Fibroblast of skin of left biceps (primary cell): ENCODE measurements around the gene LIN7A.
"Not testable (repeated sequence)": the region's sequence is repeated elsewhere in the genome, so short reads cannot be mapped to it uniquely, and the experiment has no call there.

Experiments used
- DNase-seq, 2 experiments: peaks; one replicate each; pipeline ENCODE4 v3.0.0-alpha.2; 2013; ENCODE audit warnings: low read depth in 2 of 2

LIN7A gene

DNA sequence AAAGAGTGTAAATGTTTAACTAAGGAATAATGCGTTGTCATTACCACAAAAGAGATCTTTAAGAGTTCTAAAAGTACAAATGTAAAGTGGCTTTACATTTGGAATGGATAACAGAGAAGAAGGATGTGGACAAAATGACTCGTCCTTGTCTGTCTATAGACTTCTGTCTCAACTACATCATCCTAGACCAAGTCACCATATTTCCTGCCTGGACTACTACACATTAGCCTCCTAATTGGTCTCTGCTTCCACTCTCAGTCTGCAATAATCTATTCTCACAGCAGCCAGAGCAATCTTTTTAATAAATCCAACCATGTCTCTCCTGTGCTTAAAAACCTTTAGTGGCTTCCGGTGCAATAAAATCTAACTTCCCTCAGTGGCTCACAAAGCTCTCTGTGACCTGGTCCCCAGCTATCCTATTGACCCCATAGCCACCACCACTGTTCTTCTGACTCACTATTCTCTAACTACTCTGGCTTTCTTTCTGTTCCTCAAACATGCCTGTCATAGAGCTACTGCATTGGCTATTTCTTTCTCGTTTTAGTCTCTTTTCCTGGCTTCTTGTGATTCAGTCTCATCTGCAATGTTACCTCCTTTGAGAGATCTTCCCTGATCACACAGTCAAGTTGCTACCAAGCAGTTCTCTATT lies 130.0 kb downstream of the LIN7A start:
- DNase-seq, result no peak

DNA sequence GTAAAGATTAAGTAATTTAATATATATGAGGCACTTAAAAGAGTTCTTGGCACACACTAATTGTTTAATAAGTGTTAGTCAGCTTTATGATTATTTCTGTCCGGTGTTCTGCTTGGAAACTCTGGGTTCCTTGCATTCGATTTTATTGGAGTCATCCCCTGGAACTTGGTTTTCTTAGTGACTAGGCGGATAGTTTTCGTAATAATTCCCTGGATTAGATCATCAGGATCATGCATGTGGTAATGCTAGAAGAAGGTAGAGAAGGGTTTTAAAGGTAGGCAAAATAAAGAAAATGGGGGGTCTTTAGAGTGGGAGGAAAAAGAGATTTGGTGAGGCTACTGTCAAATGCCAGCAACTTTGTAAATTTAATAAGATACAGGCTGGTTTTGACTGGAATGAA lies 132.6 kb downstream of the LIN7A start:
- DNase-seq, result no peak

DNA sequence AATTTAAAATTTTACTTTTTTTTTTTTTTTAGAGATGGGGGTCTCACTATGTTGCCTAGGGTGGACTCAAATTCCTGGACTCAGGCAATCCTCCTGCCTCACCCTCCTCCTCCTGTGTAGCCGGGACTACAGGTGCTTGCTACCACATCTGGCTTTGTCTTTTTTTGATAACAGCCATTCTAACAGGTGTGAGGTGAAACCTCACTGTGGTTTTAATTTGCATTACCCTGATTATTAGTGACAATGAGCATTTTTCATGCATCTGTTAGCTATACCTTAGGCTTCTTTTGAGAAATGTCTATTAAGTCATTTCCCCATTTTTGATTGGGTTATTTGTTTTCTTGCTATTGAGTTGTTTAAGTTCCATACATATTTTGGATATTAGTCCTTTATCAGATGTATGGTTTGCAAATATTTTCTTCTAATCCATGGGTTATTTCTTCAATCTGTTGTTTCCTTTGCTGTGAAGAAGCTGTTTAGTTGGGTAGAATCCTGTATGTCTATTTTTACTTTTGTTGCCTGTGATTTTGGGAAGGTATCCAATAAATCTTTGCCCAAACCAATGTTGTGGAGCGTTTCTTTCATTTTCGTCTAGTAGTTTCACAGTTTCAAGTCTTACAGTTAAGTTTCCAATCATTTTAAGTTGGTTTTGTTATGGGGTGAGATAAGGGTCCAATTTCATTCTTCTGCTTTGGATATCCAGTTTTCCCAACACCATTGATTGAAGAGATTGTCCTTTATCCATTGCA lies 134.9 kb downstream of the LIN7A start:
- no peak for DNase-seq

DNA sequence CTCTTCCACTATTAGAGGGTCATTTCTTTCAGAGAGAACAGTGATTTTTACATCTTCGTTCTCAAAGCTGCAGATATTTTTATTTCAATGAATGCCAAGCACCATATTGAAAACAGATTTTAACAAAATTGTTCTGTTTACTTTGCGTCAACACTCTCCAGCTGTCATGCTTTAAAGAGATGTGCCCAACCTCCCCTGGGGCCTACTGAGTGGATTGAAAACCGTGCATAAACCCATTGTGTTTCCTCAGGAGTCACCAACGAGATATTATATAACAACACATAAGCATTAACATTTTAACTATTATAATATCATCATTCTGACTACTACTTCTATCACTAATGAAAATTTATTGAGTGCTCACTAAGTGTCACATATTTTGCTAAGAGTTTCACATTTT lies 139.5 kb downstream of the LIN7A start:
- DNase-seq, result no peak

DNA sequence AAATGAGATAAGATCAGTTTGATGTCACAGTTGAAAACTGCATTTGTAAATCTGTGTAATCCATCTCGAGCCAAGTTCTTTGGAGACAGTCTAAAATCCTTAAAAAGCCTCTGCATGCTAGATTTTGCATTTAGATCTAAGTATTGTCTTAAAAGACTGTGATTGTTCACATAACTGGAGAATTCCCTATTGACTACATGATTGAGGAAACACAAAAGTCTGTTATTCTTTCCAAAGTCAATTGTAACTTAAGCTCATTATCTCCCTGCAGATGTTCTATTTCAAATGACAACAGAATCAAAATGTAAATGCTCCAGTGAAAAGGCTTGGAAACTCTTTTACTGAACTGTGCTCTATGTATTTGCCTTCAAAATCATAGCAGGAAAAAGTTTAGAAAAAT lies 143.2 kb downstream of the LIN7A start:
- no peak for DNase-seq

DNA sequence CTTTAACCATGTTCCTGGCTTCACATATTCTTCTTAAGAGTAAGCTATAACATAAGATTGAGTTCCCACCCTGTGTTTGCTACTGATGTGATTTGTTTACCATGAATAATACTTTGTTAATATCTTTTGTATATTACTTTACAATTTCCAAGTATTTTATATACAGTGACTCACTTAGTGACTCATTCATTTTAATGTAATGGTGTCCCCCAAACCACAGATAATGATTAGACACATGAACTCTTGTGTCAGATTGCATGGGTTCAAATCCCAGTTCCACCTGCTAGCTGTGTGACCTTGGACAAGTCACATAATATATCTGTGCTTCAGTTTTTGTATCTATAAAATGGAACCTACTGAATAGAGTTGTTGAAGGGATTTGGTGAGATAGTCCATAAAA lies 144.9 kb downstream of the LIN7A start:
- DNase-seq, result no peak

DNA sequence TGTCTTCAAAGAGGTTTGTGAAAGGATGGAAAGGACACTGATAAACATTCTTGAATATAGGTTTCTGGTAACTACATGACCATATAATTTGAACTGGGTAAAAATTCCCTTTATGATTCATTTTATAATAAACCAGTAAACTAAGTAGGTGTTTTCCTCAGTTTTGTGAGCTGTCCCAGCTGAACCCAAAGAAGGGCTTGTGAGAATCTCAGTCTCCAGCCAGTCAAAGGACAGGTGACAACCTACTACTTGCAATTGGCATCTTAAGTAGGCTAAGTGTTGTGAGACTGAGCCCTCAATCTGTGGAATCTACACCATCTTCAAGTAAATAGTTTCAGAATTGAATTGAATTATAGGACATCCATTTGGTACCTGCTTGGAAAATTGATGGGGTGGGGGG lies 145.9 kb downstream of the LIN7A start:
- DNase-seq, result no peak

DNA sequence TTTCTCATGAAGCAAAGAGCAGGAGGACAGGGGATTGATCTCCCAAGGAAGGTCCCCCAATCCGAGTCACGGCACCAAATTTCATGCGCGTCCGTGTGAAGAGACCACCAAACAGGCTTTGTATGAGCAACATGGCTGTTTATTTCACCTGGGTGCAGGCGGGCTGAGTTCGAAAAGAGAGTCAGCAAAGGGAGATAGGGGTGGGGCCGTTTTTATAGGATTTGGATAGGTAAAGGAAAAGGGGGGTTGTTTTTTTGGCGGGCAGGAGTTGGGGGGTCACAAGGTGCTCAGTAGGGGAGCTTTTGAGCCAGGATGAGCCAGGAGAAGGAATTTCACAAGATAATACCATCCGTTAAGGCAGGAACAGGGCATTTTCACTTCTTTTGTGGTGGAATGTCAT lies 149.3 kb downstream of the LIN7A start:
- not testable (repeated sequence) for DNase-seq

DNA sequence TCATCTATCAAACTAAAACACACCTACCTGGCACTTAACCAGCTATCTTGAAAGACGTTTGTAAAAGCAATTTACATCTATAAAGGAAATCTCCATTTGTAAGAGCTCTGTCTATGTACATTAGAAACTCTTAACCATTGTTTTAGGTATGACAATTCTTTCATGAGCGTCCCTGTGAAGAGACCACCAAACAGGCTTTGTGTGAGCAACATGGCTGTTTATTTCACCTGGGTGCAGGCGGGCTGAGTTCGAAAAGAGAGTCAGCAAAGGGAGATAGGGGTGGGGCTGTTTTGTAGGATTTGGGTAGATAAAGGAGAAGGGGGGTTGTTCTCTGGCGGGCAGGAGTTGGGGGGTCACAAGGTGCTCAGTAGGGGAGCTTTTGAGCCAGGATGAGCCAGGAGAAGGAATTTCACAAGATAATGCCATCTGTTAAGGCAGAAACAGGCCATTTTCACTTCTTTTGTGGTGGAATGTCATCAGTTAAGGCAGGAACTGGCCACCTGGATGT lies 154.7 kb downstream of the LIN7A start:
- DNase-seq, result not testable (repeated sequence)

DNA sequence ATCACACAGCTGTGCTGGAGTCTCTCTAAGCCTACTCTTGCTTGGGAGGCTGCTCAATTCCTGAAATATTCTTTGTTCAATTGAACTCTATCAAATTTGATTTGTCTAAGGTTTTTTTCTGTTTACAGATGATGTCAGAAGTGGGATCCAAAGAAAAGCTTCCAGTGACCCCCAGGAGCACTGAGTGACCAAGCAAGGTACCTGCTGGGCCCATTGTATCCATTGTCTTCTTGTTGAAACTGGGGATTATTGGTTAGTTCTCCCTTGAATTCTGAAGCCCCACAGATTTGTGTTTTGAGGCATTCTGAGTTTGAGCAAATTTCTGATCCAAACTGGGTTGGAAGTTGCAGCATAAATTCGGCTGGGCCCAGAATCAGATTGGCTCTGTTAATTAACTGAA lies 156.4 kb downstream of the LIN7A start:
- DNase-seq, result no peak

DNA sequence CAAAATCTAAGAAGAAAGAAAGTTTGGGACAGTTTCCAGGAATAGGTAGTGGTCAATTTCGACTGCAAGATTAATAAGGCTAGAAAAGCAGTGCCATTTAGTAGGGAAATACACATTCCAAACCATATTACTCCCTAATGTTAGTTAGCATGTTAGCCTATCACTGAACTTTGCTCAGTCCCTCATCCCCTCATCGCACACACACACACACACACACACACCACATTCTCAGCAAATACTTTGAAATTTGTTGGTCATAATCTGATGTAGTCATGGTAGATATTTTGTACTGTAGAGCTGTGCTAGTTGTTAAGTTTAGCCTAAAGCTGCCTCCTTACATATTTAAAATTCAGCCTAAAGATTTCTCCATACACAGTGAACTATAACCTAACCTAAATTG lies 157.0 kb downstream of the LIN7A start:
- DNase-seq, result no peak

DNA sequence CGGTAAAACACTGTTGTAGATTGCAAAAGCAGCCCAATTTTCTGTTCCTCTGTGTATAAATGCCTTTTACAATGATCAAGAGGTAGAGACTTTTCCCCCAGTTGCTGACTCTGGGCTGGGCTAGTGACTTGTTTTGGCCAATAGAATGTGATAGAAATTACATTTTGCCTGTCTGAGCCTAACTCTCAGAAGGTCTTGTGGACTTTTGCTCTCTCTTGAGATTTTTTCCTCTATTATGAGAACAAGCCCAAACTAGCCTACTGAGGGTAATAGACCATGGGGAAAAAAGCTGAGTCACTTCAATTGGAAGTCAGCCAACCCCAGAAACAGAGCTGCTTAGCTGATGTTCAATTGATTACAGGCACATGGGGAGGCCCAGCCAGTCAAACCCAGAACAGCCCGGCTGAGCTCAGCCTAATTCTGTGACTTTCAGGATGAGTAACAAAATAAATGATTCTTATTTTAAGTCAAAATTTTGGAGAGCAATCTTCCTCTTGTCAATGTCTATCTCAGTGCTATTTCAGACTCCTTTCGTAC lies 159.7 kb downstream of the LIN7A start:
- DNase-seq, result peak; percentile 95 to 97

DNA sequence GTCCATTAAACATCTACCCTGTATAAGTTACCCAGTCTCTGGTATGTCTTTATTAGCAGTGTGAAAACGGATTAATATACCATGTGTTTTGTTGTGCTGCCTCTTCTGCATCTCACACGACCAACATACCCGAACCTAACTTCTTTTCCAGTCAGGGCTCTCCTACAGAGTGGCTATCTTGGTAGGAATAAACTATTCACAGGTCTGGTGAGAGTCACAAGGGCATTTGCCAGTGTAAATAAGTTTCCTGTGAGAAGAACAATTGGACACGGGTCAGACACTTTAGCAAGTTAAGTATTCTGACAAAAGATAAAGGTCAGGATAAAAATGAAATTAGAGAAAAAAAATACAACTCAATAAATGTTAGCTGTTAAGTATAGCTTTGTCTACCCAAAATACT lies 160.1 kb downstream of the LIN7A start:
- DNase-seq, result no peak

DNA sequence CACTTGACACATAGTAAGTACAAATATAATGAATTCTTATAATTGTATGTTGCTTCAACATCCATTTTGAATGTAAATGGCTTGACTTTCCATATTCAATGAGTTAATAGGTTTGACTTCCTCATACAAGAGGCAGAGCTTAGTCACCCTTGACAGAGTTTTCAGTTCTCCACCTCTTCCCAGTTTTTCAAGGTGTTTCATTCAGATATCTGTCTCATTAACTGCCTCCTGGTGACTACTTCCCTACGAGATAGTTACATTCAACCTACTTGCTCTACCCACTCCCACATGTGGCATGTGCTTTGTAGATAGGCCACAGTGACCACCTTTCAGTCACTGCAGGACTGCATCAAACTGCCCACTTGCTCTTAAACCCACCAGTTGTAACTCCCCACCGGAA lies 161.0 kb downstream of the LIN7A start:
- DNase-seq, result no peak

DNA sequence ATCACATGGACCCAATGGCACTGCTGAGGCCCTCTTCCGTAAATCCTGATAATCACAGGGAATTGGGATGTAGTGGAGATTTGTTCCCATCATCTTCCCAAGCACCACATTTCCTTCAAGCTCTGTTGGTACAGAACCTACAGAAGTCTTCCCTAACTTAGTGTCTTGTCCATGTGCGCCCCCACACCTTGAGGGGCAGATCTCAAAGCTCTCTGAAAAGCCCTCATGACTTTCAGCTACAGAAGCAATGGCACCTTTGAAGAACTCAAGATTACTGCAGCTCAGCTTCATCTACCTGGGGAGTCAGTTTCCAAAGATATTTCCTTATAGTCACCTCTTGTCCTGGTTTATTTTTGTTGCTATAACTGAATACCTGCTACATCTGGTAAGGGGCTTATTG lies 166.8 kb downstream of the LIN7A start:
- no peak for DNase-seq

DNA sequence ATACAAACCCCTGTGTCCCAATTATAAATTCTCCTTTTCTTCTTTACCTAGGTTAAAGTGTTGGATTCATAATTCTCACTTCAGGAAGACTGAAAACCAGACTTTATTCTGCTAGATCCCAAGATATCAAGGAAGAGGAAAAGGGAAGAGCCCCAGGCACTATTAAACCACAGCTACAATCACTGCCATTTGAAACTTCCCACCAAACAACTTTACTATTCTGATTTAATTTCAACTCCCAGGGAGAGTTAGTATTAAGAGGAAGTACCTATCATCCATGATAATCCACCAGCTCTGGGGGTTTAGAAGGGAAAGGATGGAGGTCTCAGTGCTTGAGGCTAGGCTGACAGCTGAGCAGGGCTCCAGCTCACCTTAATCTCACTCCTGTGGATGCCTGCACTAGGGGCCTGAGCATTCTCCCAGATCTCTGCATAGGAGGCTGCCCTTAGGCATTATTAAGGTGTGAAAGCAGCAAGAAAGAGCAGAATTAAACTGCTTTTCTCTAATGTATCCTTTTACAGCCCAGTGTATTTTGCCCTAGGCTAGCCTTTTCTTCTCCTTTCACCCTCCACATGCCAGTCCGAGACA lies 168.1 kb downstream of the LIN7A start:
- DNase-seq, result no peak

DNA sequence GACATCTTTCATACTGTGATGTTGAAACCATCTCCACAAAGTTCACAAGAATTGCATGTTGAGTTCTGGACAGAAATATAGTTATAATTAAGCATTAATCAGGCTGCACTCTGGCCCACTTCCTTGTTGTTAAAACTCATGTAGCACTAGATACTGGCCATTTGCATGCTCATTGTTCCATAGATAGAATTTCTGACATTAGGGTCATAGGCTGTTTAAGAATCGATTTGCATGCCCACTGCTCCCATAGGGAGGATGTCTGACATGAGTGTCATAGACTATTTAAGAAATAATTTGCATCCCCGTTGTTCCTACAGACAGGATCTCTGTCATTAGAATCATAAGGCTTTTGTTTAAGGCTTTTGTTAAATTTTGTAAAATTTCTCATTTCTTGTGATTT lies 170.8 kb downstream of the LIN7A start:
- DNase-seq, result no peak

DNA sequence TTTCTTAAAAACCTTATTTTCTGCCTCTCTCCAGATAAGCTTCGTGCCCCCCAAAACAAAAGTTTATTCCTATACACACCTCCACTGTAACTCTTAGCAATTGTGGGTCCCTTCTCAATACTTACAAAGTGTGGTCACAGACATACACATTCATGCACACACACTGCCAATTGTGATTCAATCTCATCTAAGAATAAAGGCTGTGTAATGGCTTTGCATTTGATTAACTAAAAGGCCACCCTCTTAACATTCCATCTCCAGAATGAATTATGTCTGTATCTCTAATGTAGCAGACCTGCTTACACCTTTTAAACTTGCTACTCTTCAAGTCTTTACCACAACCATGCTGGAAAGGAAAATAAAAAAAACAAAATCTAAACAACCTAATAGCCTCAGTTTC lies 171.5 kb downstream of the LIN7A start:
- DNase-seq, result no peak

DNA sequence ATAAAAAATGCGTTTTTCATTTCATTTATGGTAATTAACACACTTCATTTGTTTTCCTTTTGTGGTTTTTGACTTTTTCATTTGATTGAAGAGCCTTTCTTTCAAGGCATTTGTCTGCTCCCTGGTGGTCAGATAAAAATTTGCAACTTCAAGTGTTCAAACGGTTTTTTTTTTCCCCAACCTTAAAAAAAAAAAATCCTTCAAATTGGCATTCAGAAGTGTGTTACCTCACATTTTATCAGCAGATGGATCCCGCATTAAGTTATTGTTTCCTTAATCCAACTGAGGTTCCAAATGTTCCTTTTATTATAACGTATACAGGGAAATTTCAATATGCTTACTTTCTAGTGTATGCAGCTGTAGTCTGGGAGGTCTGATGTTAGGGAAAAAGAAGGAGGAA lies 173.9 kb downstream of the LIN7A start:
- peak in 1 of 2 experiments; percentile 25 for DNase-seq

DNA sequence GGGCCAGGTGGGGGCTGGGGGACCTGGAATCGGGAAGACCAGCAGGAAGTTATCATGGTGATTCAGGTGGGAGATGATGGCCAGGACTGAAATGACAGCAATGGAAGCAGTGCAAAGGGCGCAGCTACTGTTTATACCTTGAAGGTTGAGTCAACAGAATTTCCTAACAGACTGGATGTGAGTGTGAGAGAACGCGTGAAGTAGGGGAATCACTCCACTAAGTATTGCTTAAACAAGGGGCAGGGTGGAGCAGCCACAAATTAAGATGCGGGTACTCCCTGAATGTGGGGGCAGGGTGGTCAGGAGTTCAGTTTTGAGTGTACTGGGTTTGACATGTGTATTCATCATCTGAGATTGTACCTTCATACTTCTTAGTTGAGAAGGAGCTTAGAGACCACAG lies 175.9 kb downstream of the LIN7A start:
- no peak for DNase-seq

DNA sequence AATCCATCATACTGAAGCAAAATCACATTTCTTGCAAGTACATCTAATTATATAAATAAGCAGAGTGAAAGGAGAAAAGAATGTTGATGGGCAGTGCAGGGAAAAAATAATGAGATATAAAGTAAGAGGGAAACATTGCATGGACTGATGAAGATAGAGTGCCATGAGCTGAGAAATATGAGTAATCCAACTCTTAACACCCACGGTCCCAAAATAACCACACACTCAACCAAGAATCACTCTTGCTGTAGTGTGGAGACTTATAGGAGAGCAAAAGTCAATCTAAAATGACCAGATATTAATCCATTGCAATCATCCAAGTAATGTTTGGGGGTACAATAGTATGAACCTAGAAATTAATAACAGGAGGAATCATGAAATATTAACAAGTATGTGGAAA lies 180.9 kb downstream of the LIN7A start:
- no peak for DNase-seq

DNA sequence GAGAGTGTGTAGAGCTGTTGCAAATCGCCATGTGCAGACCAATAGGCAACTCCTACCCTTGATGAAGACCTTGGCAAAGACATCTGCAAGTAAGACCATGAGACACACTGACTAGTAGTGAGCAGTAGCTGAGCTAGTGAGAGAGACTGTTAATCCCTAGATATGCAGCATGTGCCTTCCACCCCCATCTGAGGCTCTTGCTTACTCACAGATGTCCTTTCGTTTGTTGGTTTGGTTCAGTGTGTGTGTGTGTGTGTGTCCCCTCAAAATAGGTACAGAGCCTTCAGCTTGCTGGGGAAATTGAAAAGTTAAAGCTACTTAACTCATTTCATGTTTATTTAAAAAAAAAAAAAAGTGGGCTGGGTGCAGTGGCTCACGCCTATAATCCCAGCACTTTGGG lies 183.5 kb downstream of the LIN7A start:
- no peak for DNase-seq

DNA sequence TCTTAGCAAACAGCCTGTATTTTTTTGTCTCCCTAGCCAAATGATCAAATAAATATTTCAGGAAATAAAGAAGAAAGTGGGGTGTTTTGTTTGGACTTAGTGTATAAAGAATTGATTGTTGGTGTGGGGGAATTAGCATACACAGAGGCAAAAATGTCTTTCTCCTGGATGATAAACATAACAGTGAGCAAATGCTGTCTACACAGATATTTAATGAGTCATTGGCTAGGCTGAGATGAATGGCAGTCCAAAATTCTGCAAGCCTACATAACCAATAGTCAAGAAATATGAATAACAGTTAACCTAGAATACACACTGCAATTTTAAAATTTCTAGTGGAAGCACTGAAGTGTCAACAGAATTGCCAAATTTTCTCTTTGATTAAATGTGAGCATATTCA lies 185.3 kb downstream of the LIN7A start:
- DNase-seq, result no peak
